Measurements from ENCODE around the gene LCE1B. TPM values are rescaled to one million over a fixed set of nuclear protein-coding genes. Genes with fewer than 3 reads are reported as not detected.

LCE1B gene
- total RNA-seq, 1 donor from 2014 or later = not detected

- no peak for DNase-seq (ENCODE audit: low read depth)
Measured at GRCh38 chr1:152860129-152860528, 48.4 kb downstream of the LCE1B start.

DNA sequence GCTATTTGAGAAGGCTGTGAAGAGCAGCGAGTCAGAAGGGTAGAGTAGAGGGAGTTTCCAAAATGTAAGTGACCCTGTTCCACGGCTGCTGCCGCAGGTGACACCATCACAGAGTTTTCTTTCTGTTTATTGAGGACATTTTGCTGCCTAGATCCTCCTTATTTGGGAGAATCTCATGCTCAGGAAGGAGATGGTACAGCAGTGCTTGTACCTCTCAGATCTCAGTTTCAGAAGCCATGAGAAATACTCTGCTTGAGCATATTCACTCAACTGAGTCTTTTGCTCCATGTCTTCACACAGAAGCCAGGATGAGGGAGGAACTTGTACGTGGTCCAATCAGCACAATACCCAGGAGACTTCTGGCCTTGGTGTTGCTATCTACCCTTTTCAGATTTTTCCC, 49.6 kb downstream of the LCE1B start:
- no peak for DNase-seq (ENCODE audit: low read depth)

Other genes with a start within 250 kb of the LCE1B start
- gene LCE3E, start 245.2 kb upstream of the LCE1B start, total RNA-seq = not detected in 2 replicates
- not detected in 2 replicates for gene LCE3D, start 231.5 kb upstream of the LCE1B start, total RNA-seq
- not detected in 2 replicates for gene LCE3C, start 211.7 kb upstream of the LCE1B start, total RNA-seq
- not detected in 2 replicates for gene LCE3B, start 198.2 kb upstream of the LCE1B start, total RNA-seq
- not detected in 2 replicates for gene LCE3A, start 188.9 kb upstream of the LCE1B start, total RNA-seq
- not detected in 2 replicates for gene LCE2D, start 148.6 kb upstream of the LCE1B start, total RNA-seq
- gene LCE2C, start 136.7 kb upstream of the LCE1B start, total RNA-seq = not detected in 2 replicates
- not detected in 2 replicates for gene LCE2B, start 125.8 kb upstream of the LCE1B start, total RNA-seq
- gene LCE2A, start 113.6 kb upstream of the LCE1B start, total RNA-seq = not detected in 2 replicates
- not detected in 2 replicates for gene LCE4A, start 103.8 kb upstream of the LCE1B start, total RNA-seq
- not detected in 2 replicates for gene KPRP, start 53.9 kb upstream of the LCE1B start, total RNA-seq
- not detected in 2 replicates for gene LCE1F, start 36.8 kb upstream of the LCE1B start, total RNA-seq
- not detected in 2 replicates for gene LCE1E, start 25.7 kb upstream of the LCE1B start, total RNA-seq
- not detected in 2 replicates for gene LCE1D, start 15.2 kb upstream of the LCE1B start, total RNA-seq
- not detected in 2 replicates for gene LCE1C, start 5.3 kb upstream of the LCE1B start, total RNA-seq
- not detected in 2 replicates for gene LCE1A, start 15.5 kb downstream of the LCE1B start, total RNA-seq
- not detected in 2 replicates for gene LCE6A, start 30.9 kb downstream of the LCE1B start, total RNA-seq
- not detected in 2 replicates for gene LCE7A, start 48.0 kb downstream of the LCE1B start, total RNA-seq
- not detected in 2 replicates for gene SMCP, start 66.4 kb downstream of the LCE1B start, total RNA-seq
- gene IVL, start 96.6 kb downstream of the LCE1B start, total RNA-seq = 0.15 and 2.4 TPM in 2 replicates
- gene SPRR5, start 135.2 kb downstream of the LCE1B start, total RNA-seq = not detected in 2 replicates
- gene SPRR4, start 158.7 kb downstream of the LCE1B start, total RNA-seq = not detected in 2 replicates
- gene SPRR1A, start 172.1 kb downstream of the LCE1B start, total RNA-seq = not detected in 2 replicates
- not detected in 2 replicates for gene SPRR3, start 189.8 kb downstream of the LCE1B start, total RNA-seq
- not detected in 2 replicates for gene SPRR1B, start 219.2 kb downstream of the LCE1B start, total RNA-seq
- not detected in 2 replicates for gene SPRR2D, start 229.1 kb downstream of the LCE1B start, total RNA-seq
- gene SPRR2A, start 245.5 kb downstream of the LCE1B start, total RNA-seq = not detected in 2 replicates